Lower leg skin (tissue), 4 donors: ENCODE results near the gene SUGCT. TPM values are rescaled to one million over a fixed set of nuclear protein-coding genes. Genes with fewer than 3 reads are reported as not detected.

Experiments used
- DNase-seq, 2 donors: peaks; one replicate each; pipeline ENCODE4 v3.0.0-alpha.2; 2019; ENCODE audit warnings: low spot score in 2 of 2
- H3K4me3 ChIP-seq: fragments of 200-600 bp; sonication (generic); 2 replicates; pipeline ENCODE4 v1.5.1; 2017; ENCODE audit warnings: mild to moderate bottlenecking, low read depth; ENCODE audit not compliant: poor library complexity, severe bottlenecking
- POLR2A ChIP-seq, 2 donors: fragments of 450-650 bp; IDR thresholded peaks; one replicate each; pipeline ENCODE4 v1.6.1; 2016 to 2017; ENCODE audit warnings: antibody characterized with exemption in 2 of 2, mild to moderate bottlenecking in 1 of 2, moderate library complexity in 1 of 2
- WGBS, 2 donors: methylation state at CpG; one replicate each; pipeline ENCODE4 v1.1.5; 2018; 5-methylcytosine and 5-hydroxymethylcytosine counted together
- intact Hi-C: fragments of 100-400 bp; cut with DNase I; formaldehyde crosslinking; loops from one replicate; pipeline ENCODE4 v1.15.0; 2023; ENCODE audit warnings: low total_unique reads
- total RNA-seq, 4 donors: library from RNA; depleted of rRNA; stranded (reverse); fragments of >200 nt; gene quantifications; one replicate each; pipeline ENCODE4 v1.1.0, GENCODE V29; 2016
- TF ChIP-seq, protein P1 (sequence below), 3 donors: fragments of 450-650 bp; IDR thresholded peaks; one replicate each; pipeline ENCODE4 v1.5.1; 2016; ENCODE audit warnings: antibody characterized with exemption in 3 of 3, mild to moderate bottlenecking in 3 of 3, moderate library complexity in 2 of 3

Gene SUGCT
- total RNA-seq, 4 donors from 2014 or later: 0.49 to 1.6 (median 0.59) TPM; not detected in 1

DNA sequence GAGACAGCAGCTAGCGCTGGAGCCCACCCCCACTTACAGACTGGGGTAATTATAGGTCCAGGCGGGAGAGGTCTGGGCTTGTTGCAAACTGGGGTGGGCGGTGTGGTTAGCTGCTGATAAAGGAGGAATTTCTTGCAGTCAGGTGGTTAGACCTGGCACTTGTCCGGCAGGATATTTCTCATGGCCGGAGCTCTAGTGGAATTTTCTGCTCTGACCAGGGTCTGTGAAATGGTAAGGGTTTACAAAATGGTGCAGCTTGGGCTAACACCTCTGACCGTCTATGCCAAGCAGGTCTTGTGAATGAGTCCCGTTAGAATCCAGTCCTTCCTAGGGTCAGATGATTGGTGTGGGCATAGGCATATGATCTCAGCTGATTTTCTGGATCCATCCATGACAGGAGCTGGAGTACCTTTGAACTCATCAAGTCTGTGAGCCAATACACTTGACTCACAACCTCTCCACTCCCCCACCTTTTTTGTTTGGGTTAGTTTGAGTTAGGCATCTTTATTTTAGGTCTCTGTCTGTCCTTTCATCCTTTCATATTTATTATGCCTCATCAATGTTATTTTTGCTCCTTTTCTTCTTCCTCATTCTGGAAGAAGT is 213.4 kb downstream of the SUGCT start:
- intact Hi-C loops: no loop called here
- DNase-seq: no peak
- no peak overlapping the region for H3K4me3 ChIP-seq
- TF ChIP-seq POLR2A (IDR thresholded peaks at IDR 0.05): no peak
- TF ChIP-seq, protein P1, sequence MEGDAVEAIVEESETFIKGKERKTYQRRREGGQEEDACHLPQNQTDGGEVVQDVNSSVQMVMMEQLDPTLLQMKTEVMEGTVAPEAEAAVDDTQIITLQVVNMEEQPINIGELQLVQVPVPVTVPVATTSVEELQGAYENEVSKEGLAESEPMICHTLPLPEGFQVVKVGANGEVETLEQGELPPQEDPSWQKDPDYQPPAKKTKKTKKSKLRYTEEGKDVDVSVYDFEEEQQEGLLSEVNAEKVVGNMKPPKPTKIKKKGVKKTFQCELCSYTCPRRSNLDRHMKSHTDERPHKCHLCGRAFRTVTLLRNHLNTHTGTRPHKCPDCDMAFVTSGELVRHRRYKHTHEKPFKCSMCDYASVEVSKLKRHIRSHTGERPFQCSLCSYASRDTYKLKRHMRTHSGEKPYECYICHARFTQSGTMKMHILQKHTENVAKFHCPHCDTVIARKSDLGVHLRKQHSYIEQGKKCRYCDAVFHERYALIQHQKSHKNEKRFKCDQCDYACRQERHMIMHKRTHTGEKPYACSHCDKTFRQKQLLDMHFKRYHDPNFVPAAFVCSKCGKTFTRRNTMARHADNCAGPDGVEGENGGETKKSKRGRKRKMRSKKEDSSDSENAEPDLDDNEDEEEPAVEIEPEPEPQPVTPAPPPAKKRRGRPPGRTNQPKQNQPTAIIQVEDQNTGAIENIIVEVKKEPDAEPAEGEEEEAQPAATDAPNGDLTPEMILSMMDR (IDR thresholded peaks at IDR 0.05): no peak
- whole genome bisulfite sequencing, 2 donors: 75 to 90% methylated on average over 7 of the region's 7 CpGs

DNA sequence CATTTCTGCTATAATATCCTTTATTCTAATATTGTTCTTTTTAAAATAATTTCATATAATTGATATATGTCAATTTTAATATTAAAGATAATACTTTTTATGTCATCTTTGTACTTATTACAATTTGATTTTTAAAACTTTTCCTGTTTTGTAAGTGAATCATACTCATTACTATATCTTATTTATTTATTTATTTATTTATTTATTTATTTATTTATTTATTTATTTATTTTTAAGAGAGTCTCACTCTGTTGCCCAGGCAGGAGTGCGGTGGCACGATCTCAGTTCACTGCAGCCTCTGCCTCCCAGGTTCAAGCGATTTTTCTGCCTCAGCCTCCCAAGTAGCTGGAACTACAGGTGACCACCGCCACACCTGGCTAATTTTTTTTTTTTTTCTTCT is 215.3 kb downstream of the SUGCT start:
- TF ChIP-seq POLR2A (IDR thresholded peaks at IDR 0.05): no peak
- 96 to 97% methylated on average over 4 of the region's 4 CpGs for WGBS, 2 donors
- intact Hi-C loops: no loop called here
- no peak overlapping the region for H3K4me3 ChIP-seq
- no peak for DNase-seq

DNA sequence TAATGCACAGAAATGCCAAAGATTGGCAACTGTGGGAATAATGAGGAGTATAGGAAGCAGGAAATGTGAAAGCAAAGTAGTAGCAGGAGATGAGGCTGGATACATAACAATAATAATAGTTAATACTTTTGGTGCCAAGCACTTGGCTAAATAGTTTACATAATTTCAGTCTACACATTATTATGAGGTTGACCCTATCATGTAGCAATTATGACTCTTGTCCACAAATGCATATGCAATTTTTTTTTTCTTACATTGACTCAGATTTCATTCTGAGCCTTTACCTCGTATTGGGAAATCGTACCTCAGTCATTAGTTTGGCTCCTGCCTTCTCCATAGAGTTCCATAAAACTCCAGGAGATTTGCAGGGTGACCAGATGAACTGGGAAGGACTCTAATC is 219.9 kb downstream of the SUGCT start:
- TF ChIP-seq POLR2A (IDR thresholded peaks at IDR 0.05): no peak
- TF ChIP-seq, protein P1 (IDR thresholded peaks at IDR 0.05): no peak
- no peak for DNase-seq
- 86 to 94% methylated on average over 2 of the region's 2 CpGs for WGBS, 2 donors

DNA sequence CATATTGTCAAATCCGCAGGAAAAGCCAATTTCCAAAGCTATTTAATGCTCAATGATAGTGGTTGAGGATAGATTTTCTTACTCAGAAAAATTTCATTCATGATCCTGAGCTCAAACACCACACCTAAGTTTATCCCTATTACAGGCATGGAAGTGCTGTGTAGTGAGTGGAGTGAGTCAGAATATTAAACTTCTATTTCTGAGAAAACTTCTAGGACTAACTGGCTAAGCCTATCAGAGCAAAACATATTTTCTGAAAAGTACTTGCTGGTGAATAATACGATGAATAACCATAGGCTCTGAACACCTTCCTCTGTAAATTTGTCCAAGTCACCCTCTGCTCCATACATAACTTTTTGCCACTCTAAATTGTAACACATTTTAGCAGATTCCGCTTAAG is 221.5 kb downstream of the SUGCT start:
- no peak for DNase-seq
- H3K4me3 ChIP-seq: no peak overlapping the region
- intact Hi-C loops: no loop called here
- no peak for TF ChIP-seq POLR2A (IDR thresholded peaks at IDR 0.05)
- TF ChIP-seq, protein P1 (IDR thresholded peaks at IDR 0.05): no peak
- WGBS, 2 donors: 65% methylated on average over 3 of the region's 3 CpGs

More for the DNA sequence above, 219.9 kb downstream of the SUGCT start:
- intact Hi-C loops: no loop called here
- no peak overlapping the region for H3K4me3 ChIP-seq

DNA sequence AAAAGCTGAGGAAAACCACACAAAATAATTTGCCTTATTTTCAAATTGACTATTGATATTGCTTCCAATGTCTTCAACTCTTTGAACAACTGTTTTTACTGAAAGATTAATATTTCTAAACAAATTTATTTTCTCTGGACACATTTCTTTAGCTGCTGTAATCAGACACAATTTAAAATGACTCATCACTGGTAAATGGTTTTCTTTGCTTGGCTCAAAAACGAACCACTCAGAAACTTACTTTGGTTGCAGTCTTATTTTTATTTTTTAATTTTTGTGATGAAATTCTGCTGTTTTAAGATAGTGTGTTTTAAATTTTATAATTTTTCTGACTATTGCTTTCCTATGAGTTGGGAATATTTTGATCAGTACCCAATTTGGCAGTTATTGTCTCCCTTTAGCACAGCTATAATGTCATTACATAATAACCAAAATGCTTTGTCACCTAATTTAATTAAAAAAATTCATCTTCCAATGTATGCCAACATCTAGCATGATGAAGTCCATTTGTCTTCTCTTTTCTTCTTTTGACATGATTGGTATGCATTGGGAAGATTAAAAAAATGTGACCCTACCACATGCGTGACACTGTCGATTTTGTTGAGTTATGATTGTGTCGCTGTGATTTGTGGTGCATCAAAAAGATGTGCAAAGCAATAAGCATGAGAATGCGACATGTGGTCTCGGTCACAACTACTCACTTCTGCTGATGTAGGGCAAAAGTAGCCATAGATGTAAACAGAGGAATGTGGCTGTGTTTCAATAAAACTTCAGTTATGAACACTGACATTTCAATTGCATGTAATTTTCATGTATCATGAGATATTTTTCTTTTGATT is 222.3 kb downstream of the SUGCT start:
- no peak overlapping the region for H3K4me3 ChIP-seq
- TF ChIP-seq, protein P1 (IDR thresholded peaks at IDR 0.05): no peak
- TF ChIP-seq POLR2A (IDR thresholded peaks at IDR 0.05): no peak
- intact Hi-C loops: no loop called here
- WGBS, 2 donors: 64 to 71% methylated on average over 6 of the region's 6 CpGs
- no peak for DNase-seq

DNA sequence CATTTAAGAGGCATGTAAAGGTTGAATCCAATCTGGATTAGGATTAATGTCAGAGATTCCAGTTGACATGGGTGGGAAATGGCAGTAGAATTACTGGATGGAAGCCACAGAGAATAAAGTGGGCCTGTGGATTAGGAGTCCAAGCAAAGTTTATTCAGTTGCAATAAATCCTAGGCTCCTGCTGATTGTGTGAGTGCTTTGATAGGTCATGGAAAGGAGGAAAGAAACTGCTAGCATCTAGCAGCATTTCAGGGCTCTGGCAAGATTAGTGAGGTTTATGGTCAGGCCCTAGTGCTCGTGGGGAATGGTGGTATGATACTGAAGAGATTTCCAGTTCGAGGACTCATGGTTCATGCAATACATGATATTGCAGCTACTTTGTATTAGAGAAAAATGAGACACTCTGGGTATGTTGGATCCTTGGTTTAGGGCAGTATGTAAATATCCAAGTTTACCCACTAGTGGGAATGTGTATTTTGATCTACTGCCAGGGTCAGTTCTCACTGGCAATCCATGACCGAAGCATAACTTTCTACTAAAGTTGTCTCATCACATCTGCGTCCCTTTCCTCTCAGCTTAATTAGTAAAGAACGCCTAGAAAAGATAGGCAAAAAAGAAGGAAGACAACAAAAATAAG is 235.0 kb downstream of the SUGCT start:
- 86 to 88% methylated on average over 5 of the region's 5 CpGs for WGBS, 2 donors
- H3K4me3 ChIP-seq: no peak overlapping the region
- DNase-seq: no peak
- TF ChIP-seq POLR2A (IDR thresholded peaks at IDR 0.05): no peak
- TF ChIP-seq, protein P1 (IDR thresholded peaks at IDR 0.05): no peak
- intact Hi-C loops: no loop called here
